ENCODE measurements around the gene ZC3H11A. TPM values are rescaled to one million over a fixed set of nuclear protein-coding genes. Genes with fewer than 3 reads are reported as not detected.

The ZC3H11A gene
- total and polyA plus RNA-seq, 2 donors (not counting 3 experiments of a cell fraction or from before 2014, with no cell fraction given) = 36.8 to 72.6 TPM

GRCh38 chr1:203764105-203765028, 31.1 kb upstream of the ZC3H11A start:
- intact Hi-C loops (cut with micrococcal nuclease) = no loop called here
- no TSS peak for BruUV-seq (replicated peaks)
- H3K27me3 ChIP-seq (ENCODE audit: control insufficient read depth in 2 of 2, insufficient read depth in 2 of 2, low read length in 2 of 2) = peaks cover 4 to 6% of the 10 kb centered on the region in 2 experiments
- POLR2A ChIA-PET = no interaction called here
- H3K9ac ChIP-seq (replicated peaks; ENCODE audit: extremely low read depth, insufficient read depth, low read length) = no peak overlapping the region
- no peak overlapping the region for H2AFZ ChIP-seq (ENCODE audit: low read depth, low read length)
- no peak overlapping the region for H3K27ac ChIP-seq (ENCODE audit: insufficient read depth, low read depth, low read length)
- no peak overlapping the region for H3K4me3 ChIP-seq (replicated peaks in 1 of 3; ENCODE audit: insufficient read depth in 1 of 3, low read depth in 1 of 3, low read length in 3 of 3)
- FAIRE-seq (no peak), DNase-seq (ENCODE audit: low read depth, low spot score) (no peak)
- no peaks in the 10 kb centered on the region for H4K20me1 ChIP-seq (replicated peaks; ENCODE audit: control insufficient read depth, extremely low read depth, insufficient read depth, low read length)
- no peaks in the 10 kb centered on the region for H3K79me2 ChIP-seq (ENCODE audit: control insufficient read depth, insufficient read depth, low read length)
- no peaks in the 10 kb centered on the region for H3K9me3 ChIP-seq (replicated peaks; ENCODE audit: control insufficient read depth, insufficient read depth, low read length)
- H3K4me1 ChIP-seq (ENCODE audit: control insufficient read depth, extremely low read depth, insufficient read depth, low read length) = peaks cover 2% of the 10 kb centered on the region
- no peak for TF ChIP-seq FOS (IDR thresholded peaks at IDR 0.05; ENCODE audit: borderline replicate concordance, insufficient read depth, low read length)
- TF ChIP-seq EZH2 (IDR thresholded peaks at IDR 0.05; ENCODE audit: borderline replicate concordance, low read depth, low read length, severe bottlenecking) = no peak
- TF ChIP-seq POLR2A (IDR thresholded peaks at IDR 0.05; ENCODE audit: low read depth, low read length) = no peak
- TF ChIP-seq MYC (IDR thresholded peaks at IDR 0.05; ENCODE audit: low read depth, low read length) = no peak
- TF ChIP-seq MAX (IDR thresholded peaks at IDR 0.05; ENCODE audit: insufficient read depth, insufficient read length) = no peak
- no peak for TF ChIP-seq POLR2AphosphoS5 (IDR thresholded peaks at IDR 0.05; ENCODE audit: insufficient read depth, low read depth, low read length)
- no peak for TF ChIP-seq JUN (IDR thresholded peaks at IDR 0.05; ENCODE audit: borderline replicate concordance, insufficient read depth, insufficient read length, low read depth)
- TF ChIP-seq GATA2 (IDR thresholded peaks at IDR 0.05; ENCODE audit: insufficient read depth, insufficient read length, low read depth, low read length) = no peak
- TF ChIP-seq CTCF (IDR thresholded peaks at IDR 0.05; ENCODE audit: extremely low read depth in 1 of 2, insufficient read depth in 1 of 2, low read depth in 1 of 2, low read length in 2 of 2) = no peak
- H3K36me3 ChIP-seq (ENCODE audit: control insufficient read depth in 2 of 2, extremely low read depth in 1 of 2, insufficient read depth in 2 of 2, low read length in 2 of 2) = no peaks in the 10 kb centered on the region
- H3K4me2 ChIP-seq (ENCODE audit: insufficient read depth, low read length) = no peak overlapping the region
- dilution Hi-C loops (cut with MboI; ENCODE audit: extremely low pct_ligation_motif_present, low sequenced_read_pairs) = no loop called here
- no peaks in the 10 kb centered on the region for H3K9me1 ChIP-seq (replicated peaks; ENCODE audit: control insufficient read depth, extremely low read depth, insufficient read depth, low read length)
- CTCF ChIA-PET = no interaction called here

Data from endothelial cell of umbilical vein (primary cell).